CD8-positive, alpha-beta memory T cell (primary cell): ENCODE results near the gene C1QL2. TPM values are rescaled to one million over a fixed set of nuclear protein-coding genes. Genes with fewer than 3 reads are reported as not detected.

Source experiments
- polyA plus RNA-seq: library from polyadenylated mRNA; unstranded; fragments of 300-500 nt; fragmentation: Illumina TruSeq; gene quantifications from one replicate; pipeline ENCODE4 v1.2.3, GENCODE V29; 2021
- total RNA-seq, 2 experiments: library from RNA; stranded (reverse); gene quantifications; one replicate each; pipeline ENCODE4 v1.2.3, GENCODE V29; 2021

The C1QL2 gene
- total and polyA plus RNA-seq, 3 experiments from 2014 or later: not detected

Other genes starting within 250 kb of the C1QL2 start
- gene MARCO, start 216.6 kb downstream of the C1QL2 start, total RNA-seq: not detected
- gene MARCO, start 216.6 kb downstream of the C1QL2 start, polyA plus RNA-seq: not detected
- gene STEAP3, start 65.1 kb upstream of the C1QL2 start, total RNA-seq: under 1 TPM; 0.11 to 0.22 TPM
- 0.41 TPM for gene STEAP3, start 65.1 kb upstream of the C1QL2 start, polyA plus RNA-seq
- 10 to 100 TPM; 19.6 to 24.7 TPM for gene C2orf76, start 208.1 kb upstream of the C1QL2 start, total RNA-seq
- gene C2orf76, start 208.1 kb upstream of the C1QL2 start, polyA plus RNA-seq: 16.5 TPM
- 100 to 1,000 TPM; 166 to 186 TPM for gene DBI, start 208.2 kb upstream of the C1QL2 start, total RNA-seq
- gene DBI, start 208.2 kb upstream of the C1QL2 start, polyA plus RNA-seq: 372 TPM